Fibroblast of gingiva (primary cell): Measurements from ENCODE around the gene PNP.
"Not testable (repeated sequence)": the region's sequence is repeated elsewhere in the genome, so short reads cannot be mapped to it uniquely, and the experiment has no call there.

Experiments used
- DNase-seq: peaks from one replicate; pipeline ENCODE4 v3.0.0-alpha.2; 2011; ENCODE audit warnings: low read depth

The PNP gene

GRCh38 chr14:20469242-20469889 is at the start of gene PNP:
Gene PNP (plus strand): TSS chr14:20469406. CDS start chr14:20469525, 119 bp downstream.
- peak; percentile 90 for DNase-seq

GRCh38 chr14:20419419-20419818 is 49.8 kb upstream of the PNP start:
- no peak for DNase-seq

- no peak for DNase-seq
Measured at GRCh38 chr14:20421267-20421666, 47.9 kb upstream of the PNP start.

GRCh38 chr14:20422886-20423285 is 46.3 kb upstream of the PNP start:
- DNase-seq = no peak

GRCh38 chr14:20424851-20425250 is 44.4 kb upstream of the PNP start:
- no peak for DNase-seq

GRCh38 chr14:20427231-20428009 is 41.8 kb upstream of the PNP start:
- DNase-seq = no peak

- no peak for DNase-seq
Measured at GRCh38 chr14:20428010-20428365, 41.2 kb upstream of the PNP start.

- no peak for DNase-seq
Measured at GRCh38 chr14:20428802-20429201, 40.4 kb upstream of the PNP start.

GRCh38 chr14:20429801-20430669 is 39.2 kb upstream of the PNP start:
- no peak for DNase-seq

GRCh38 chr14:20434701-20435581 is 34.3 kb upstream of the PNP start:
- peak; percentile 62 for DNase-seq

GRCh38 chr14:20435582-20436362 is 33.4 kb upstream of the PNP start, which contains the start of gene KLHL33:
Gene KLHL33 (minus strand): TSS chr14:20436166. CDS start chr14:20435811, 355 bp downstream.
- peak; percentile 20 for DNase-seq

- DNase-seq = peak; percentile 86
Measured at GRCh38 chr14:20436363-20436755, 32.8 kb upstream of the PNP start.

- no peak for DNase-seq
Measured at GRCh38 chr14:20438664-20439063, 30.5 kb upstream of the PNP start.

GRCh38 chr14:20440465-20440864 is 28.7 kb upstream of the PNP start:
- no peak for DNase-seq

GRCh38 chr14:20440882-20441281 is 28.3 kb upstream of the PNP start:
- no peak for DNase-seq

- no peak for DNase-seq
Measured at GRCh38 chr14:20441461-20441860, 27.7 kb upstream of the PNP start.

GRCh38 chr14:20443650-20444049 is 25.6 kb upstream of the PNP start:
- DNase-seq = not testable (repeated sequence)

GRCh38 chr14:20446889-20447288 is 22.3 kb upstream of the PNP start:
- DNase-seq = no peak

GRCh38 chr14:20452831-20453230 is 16.4 kb upstream of the PNP start:
- not testable (repeated sequence) for DNase-seq

- peak; percentile 99 for DNase-seq
Measured at GRCh38 chr14:20454516-20455354, 14.5 kb upstream of the PNP start, which contains the start of the genes APEX1 and OSGEP. Gene APEX1 (plus strand): TSS chr14:20455226. CDS start chr14:20455646, 420 bp downstream. Gene OSGEP (minus strand): TSS chr14:20454812. CDS start chr14:20454683, 129 bp downstream.
